HepG2 (cell line): ENCODE data around the gene PXDC1. TPM values are rescaled to one million over a fixed set of nuclear protein-coding genes. Genes with fewer than 3 reads are reported as not detected.

Experiments
- ATAC-seq: fragments of 200-7000 bp; cut with Tn5 transposase; 3 replicates; pipeline ENCODE4 v1.9.1; 2020; ENCODE audit warnings: mild to moderate bottlenecking, moderate library complexity
- BruUV-seq: library from RNA; stranded (reverse); fragments of 400-500 nt; replicated peaks from 2 replicates; lab custom pipeline; 2021; lab: Mats Ljungman, UMichigan
- CTCF ChIA-PET: fragments of 300-600 bp; formaldehyde crosslinking; extraction: SDS; loops from one replicate; lab custom pipeline; 2021; ENCODE audit warnings: low total read pairs, inconsistent platforms, low intra/inter-chr PET ratio; lab: Yijun Ruan, JAX
- POLR2A ChIA-PET: fragments of 350-600 bp; sonication (Branson Sonifier 250); formaldehyde crosslinking; loops from one replicate; lab custom pipeline; 2020; ENCODE audit warnings: antibody characterized with exemption, inconsistent platforms; lab: Yijun Ruan, JAX
- DNase-seq: peaks from one replicate; pipeline ENCODE4 v3.0.0-alpha.2; 2015; ENCODE audit warnings: low spot score
- FAIRE-seq: peaks from 3 replicates; lab custom pipeline; 2011; peaks lifted over from hg19 to GRCh38; lab: Jason Lieb, UNC
- H2AFZ ChIP-seq: one replicate; pipeline ENCODE4 v1.6.1; 2011; ENCODE audit warnings: low read length, inconsistent platforms
- H3K27ac ChIP-seq: fragments of 300-600 bp; 3 replicates; pipeline ENCODE4 v1.8.0; 2011; ENCODE audit warnings: mixed run types, mild to moderate bottlenecking, mixed read lengths, low read length, inconsistent platforms; ENCODE audit not compliant: insufficient read depth; ENCODE audit errors: extremely low read length
- H3K27me3 ChIP-seq, 2 experiments: fragments of 200-600 bp in 1 of 2; 2 replicates in 1 of 2; 3 replicates in 1 of 2; pipeline versions ENCODE4 v1.6.0 to v1.8.0; 2011; ENCODE audit warnings: low read length in 2 of 2, mild to moderate bottlenecking in 2 of 2, moderate library complexity in 2 of 2, inconsistent platforms in 1 of 2; ENCODE audit not compliant: insufficient read depth in 2 of 2, control insufficient read depth in 1 of 2
- H3K36me3 ChIP-seq, 2 experiments: fragments of 200-600 bp in 1 of 2; replicated peaks in 1 of 2; 2 replicates in 1 of 2; 3 replicates in 1 of 2; pipeline versions ENCODE4 v1.5.1 to v1.8.0; 2011; ENCODE audit warnings: low read length in 2 of 2, inconsistent platforms in 1 of 2; ENCODE audit not compliant: insufficient read depth in 2 of 2, control insufficient read depth in 1 of 2
- H3K4me1 ChIP-seq: 2 replicates; pipeline ENCODE4 v1.5.1; 2012; ENCODE audit warnings: low read length, inconsistent platforms; ENCODE audit not compliant: insufficient read depth
- H3K4me2 ChIP-seq: 2 replicates; pipeline ENCODE4 v1.6.0; 2011; ENCODE audit warnings: low read depth, low read length, inconsistent platforms
- H3K4me3 ChIP-seq, 3 experiments: fragments of 200-600 bp in 1 of 3; sonication (generic), shearing (Covaris generic) in 1 of 3; replicated peaks in 1 of 3; 2 replicates each; pipeline ENCODE4 v1.5.1; 2011 to 2016; ENCODE audit warnings: low read length in 3 of 3, inconsistent platforms in 2 of 3, low read depth in 2 of 3, mild to moderate bottlenecking in 2 of 3, control low read depth in 1 of 3, mixed read lengths in 1 of 3; ENCODE audit not compliant: insufficient read depth in 1 of 3
- H3K79me2 ChIP-seq: one replicate; pipeline ENCODE4 v1.6.1; 2011; ENCODE audit warnings: low read length, inconsistent platforms; ENCODE audit not compliant: insufficient read depth
- H3K9ac ChIP-seq: 2 replicates; pipeline ENCODE4 v1.6.0; 2011; ENCODE audit warnings: mild to moderate bottlenecking, low read depth, low read length, inconsistent platforms; ENCODE audit not compliant: insufficient read depth
- H3K9me3 ChIP-seq: 2 replicates; pipeline ENCODE4 v1.5.1; 2012; ENCODE audit warnings: mild to moderate bottlenecking, low read length
- H4K20me1 ChIP-seq: 2 replicates; pipeline ENCODE4 v1.6.0; 2011; ENCODE audit warnings: inconsistent platforms, mild to moderate bottlenecking, low read length, moderate library complexity; ENCODE audit not compliant: insufficient read depth
- BORCS8-MEF2B ChIP-seq: sonication (generic); formaldehyde crosslinking; IDR thresholded peaks from 2 replicates; pipeline ENCODE4 v1.8.0; 2022; ENCODE audit warnings: mild to moderate bottlenecking, missing genetic modification reagents
- HMGXB4 ChIP-seq, 2 experiments: sonication (generic) in 1 of 2; formaldehyde crosslinking in 1 of 2; IDR thresholded peaks; 2 replicates each; pipeline versions ENCODE4 v1.4.0 to v1.6.1; 2018 to 2020; ENCODE audit warnings: missing genetic modification reagents in 2 of 2, borderline replicate concordance in 1 of 2, low read depth in 1 of 2, mild to moderate bottlenecking in 1 of 2, missing biosample characterization in 1 of 2
- KLF9 ChIP-seq: IDR thresholded peaks from 2 replicates; pipeline ENCODE4 v1.6.1; 2016; ENCODE audit warnings: low read depth
- MAX ChIP-seq: IDR thresholded peaks from 2 replicates; pipeline ENCODE4 v1.6.1; 2012; ENCODE audit warnings: inconsistent platforms
- SALL2 ChIP-seq: sonication (generic); formaldehyde crosslinking; IDR thresholded peaks from 2 replicates; pipeline ENCODE4 v1.8.1; 2023; ENCODE audit warnings: mild to moderate bottlenecking, missing genetic modification reagents, inconsistent platforms
- ZFP1 ChIP-seq: IDR thresholded peaks from 2 replicates; pipeline ENCODE4 v1.6.1; 2016
- ZNF605 ChIP-seq: sonication (generic); formaldehyde crosslinking; IDR thresholded peaks from 2 replicates; pipeline ENCODE4 v1.8.0; 2022; ENCODE audit warnings: mild to moderate bottlenecking, missing genetic modification reagents
- WGBS: methylation state at CpG from one replicate; pipeline ENCODE4 v1.1.6; 2017; ENCODE audit warnings: low lambda C conversion rate; 5-methylcytosine and 5-hydroxymethylcytosine counted together
- in situ Hi-C: cut with HindIII; loops from 2 replicates; pipeline ENCODE4 v1.10.0; 2017; ENCODE audit warnings: low pct_unique_long_range_greater_than_20kb; ENCODE audit not compliant: extremely low pct_ligation_motif_present
- intact Hi-C: fragments of 100-400 bp; cut with micrococcal nuclease; formaldehyde crosslinking; loops from one replicate; pipeline ENCODE4 v1.10.0; 2022; ENCODE audit not compliant: unreplicated experiment
- polyA plus RNA-seq, 8 experiments: library from polyadenylated mRNA; depleted of rRNA in 3 of 8; stranded (reverse) in 7 of 8; unstranded in 1 of 8; fragments of >200 nt; fragmentation: Illumina TruSeq in 4 of 8; extraction: Trizol in 4 of 8; gene quantifications; 2 replicates each; pipeline versions ENCODE4 v1.2.1 to v1.2.3, GENCODE V29; 2011 to 2016; ENCODE audit warnings: low read depth in 4 of 8, missing spikeins in 1 of 8, mixed read lengths in 1 of 8; ENCODE audit not compliant: insufficient read depth in 1 of 8
- total RNA-seq, 5 experiments: library from RNA; depleted of rRNA; stranded (reverse); fragments of >200 nt; fragmentation: Illumina TruSeq; extraction: Trizol; gene quantifications; 2 replicates each; pipeline ENCODE4 v1.2.3, GENCODE V29; 2016; ENCODE audit warnings: low read depth in 1 of 5
- TF ChIP-seq, protein P1 (sequence below): sonication (generic); formaldehyde crosslinking; IDR thresholded peaks from 2 replicates; pipeline ENCODE4 v1.4.0; 2020; ENCODE audit warnings: missing genetic modification reagents
- TF ChIP-seq, protein P2 (sequence below): fragments of 450-650 bp; IDR thresholded peaks from 2 replicates; pipeline ENCODE4 v1.6.1; 2016

The PXDC1 gene
- total and polyA plus RNA-seq, 2 of the 13 experiments (the other 11 are each of a cell fraction or from before 2014, with no cell fraction given): 32.4 to 34.7 TPM

DNA sequence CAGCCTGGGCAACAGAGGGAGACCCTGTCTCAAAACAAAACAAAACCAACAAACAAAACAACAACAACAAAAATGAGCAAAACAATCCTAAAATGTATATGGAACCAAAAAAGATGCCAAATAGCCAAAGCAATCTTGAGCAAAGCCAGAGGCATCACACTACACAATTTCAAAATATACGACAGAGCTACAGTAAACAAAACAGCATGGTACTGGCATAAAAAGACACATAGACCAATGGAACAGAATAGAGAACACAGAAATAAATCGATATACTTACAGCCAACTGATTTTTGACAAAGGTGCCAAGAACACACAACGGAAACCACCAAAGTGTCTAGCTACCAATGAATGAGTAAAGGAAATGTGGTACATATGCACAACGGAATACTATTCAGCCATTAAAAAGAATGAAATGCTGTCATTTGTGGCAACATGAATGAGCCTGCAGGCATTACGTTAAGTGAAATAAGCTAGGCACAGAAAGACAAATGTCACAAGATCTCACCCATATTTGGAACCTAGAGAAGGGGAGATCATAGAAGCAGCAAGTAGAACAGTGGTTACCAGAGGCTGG, 16.4 kb downstream of the PXDC1 start (continued):
- no peak for TF ChIP-seq BORCS8-MEF2B
- no peak for TF ChIP-seq KLF9 (CRISPR knock-in tag)
- no peak for TF ChIP-seq ZFP1 (CRISPR knock-in tag)
- TF ChIP-seq ZNF605 (CRISPR knock-in tag): no peak
- TF ChIP-seq, protein P1, sequence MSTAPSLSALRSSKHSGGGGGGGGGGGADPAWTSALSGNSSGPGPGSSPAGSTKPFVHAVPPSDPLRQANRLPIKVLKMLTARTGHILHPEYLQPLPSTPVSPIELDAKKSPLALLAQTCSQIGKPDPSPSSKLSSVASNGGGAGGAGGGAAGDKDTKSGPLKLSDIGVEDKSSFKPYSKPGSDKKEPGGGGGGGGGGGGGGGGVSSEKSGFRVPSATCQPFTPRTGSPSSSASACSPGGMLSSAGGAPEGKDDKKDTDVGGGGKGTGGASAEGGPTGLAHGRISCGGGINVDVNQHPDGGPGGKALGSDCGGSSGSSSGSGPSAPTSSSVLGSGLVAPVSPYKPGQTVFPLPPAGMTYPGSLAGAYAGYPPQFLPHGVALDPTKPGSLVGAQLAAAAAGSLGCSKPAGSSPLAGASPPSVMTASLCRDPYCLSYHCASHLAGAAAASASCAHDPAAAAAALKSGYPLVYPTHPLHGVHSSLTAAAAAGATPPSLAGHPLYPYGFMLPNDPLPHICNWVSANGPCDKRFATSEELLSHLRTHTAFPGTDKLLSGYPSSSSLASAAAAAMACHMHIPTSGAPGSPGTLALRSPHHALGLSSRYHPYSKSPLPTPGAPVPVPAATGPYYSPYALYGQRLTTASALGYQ (CRISPR knock-in tag): no peak
- TF ChIP-seq SALL2 (CRISPR knock-in tag): no peak
- no peak for TF ChIP-seq HMGXB4 (CRISPR knock-in tag; IDR thresholded peaks at IDR 0.05; ENCODE audit: borderline replicate concordance in 1 of 2, low read depth in 1 of 2)

GRCh38 chr6:3734023-3734422, 17.5 kb downstream of the PXDC1 start:
- H3K4me1 ChIP-seq: no peaks in the 10 kb centered on the region
- H3K4me2 ChIP-seq: no peak overlapping the region
- H3K9me3 ChIP-seq: peaks cover 6% of the 10 kb centered on the region; the same call in 1 of the 2 replicates
- no TSS peak for BruUV-seq
- ATAC-seq: no peak
- no peak for FAIRE-seq
- H3K79me2 ChIP-seq: peaks cover 51% of the 10 kb centered on the region
- peaks cover 49 to 97% of the 10 kb centered on the region in 2 experiments for H3K36me3 ChIP-seq
- ChIA-PET CTCF (no interaction called here), POLR2A (no interaction called here)
- no peak for DNase-seq
- no peak overlapping the region for H3K9ac ChIP-seq
- intact Hi-C loops (loop anchor here (5.0 kb wide), 3 partner anchors 222 to 322 kb away; partner anchors contain the start of gene SLC22A23), in situ Hi-C loops (loop anchor here (5.0 to 10.0 kb wide), 2 partner anchors 279 to 452 kb away; partner anchors contain the start of gene SLC22A23)
- no peak overlapping the region for H3K27ac ChIP-seq
- no peak overlapping the region for H3K4me3 ChIP-seq
- WGBS: 95% methylated on average over 10 of the region's 10 CpGs
- H2AFZ ChIP-seq: no peak overlapping the region
- TF ChIP-seq, protein P2, sequence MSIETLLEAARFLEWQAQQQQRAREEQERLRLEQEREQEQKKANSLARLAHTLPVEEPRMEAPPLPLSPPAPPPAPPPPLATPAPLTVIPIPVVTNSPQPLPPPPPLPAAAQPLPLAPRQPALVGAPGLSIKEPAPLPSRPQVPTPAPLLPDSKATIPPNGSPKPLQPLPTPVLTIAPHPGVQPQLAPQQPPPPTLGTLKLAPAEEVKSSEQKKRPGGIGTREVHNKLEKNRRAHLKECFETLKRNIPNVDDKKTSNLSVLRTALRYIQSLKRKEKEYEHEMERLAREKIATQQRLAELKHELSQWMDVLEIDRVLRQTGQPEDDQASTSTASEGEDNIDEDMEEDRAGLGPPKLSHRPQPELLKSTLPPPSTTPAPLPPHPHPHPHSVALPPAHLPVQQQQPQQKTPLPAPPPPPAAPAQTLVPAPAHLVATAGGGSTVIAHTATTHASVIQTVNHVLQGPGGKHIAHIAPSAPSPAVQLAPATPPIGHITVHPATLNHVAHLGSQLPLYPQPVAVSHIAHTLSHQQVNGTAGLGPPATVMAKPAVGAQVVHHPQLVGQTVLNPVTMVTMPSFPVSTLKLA: peak; percentile 47
- no peak for TF ChIP-seq MAX
- TF ChIP-seq, all 625 proteins: peak for 1
- Histone ChIP-seq H4K20me1 (peaks cover 54% of the 10 kb centered on the region; the same call in 1 of the 2 replicates), H3K27me3 (no peaks in the 10 kb centered on the region)
